Measurements from ENCODE around the gene ARSB. TPM values are rescaled to one million over a fixed set of nuclear protein-coding genes. Genes with fewer than 3 reads are reported as not detected.

The ARSB gene
- total RNA-seq (ENCODE audit: low replicate concordance) = 5.6 and 21.3 TPM in 2 replicates

GRCh38 chr5:78985116-78985724 lies at the start of gene ARSB:
Gene ARSB (minus strand): TSS chr5:78985310. CDS start chr5:78985248, 62 bp downstream.

Other genes with a start within 250 kb of the ARSB start
- gene DMGDH, start 84.4 kb upstream of the ARSB start, total RNA-seq (ENCODE audit: low replicate concordance) = 0.68 and 1.5 TPM in 2 replicates
- 0.38 and 3.3 TPM in 2 replicates for gene BHMT2, start 84.5 kb upstream of the ARSB start, total RNA-seq (ENCODE audit: low replicate concordance)
- not detected in 2 replicates for gene BHMT, start 126.5 kb upstream of the ARSB start, total RNA-seq (ENCODE audit: low replicate concordance)

All from smooth muscle cell of the coronary artery (primary cell).